Fibroblast of skin of right biceps (primary cell): ENCODE measurements around the gene TMEM164.
A peak's percentile ranks its signal among the peaks of the same experiment; 100 is the strongest.

Experiments
- DNase-seq: peaks from one replicate; pipeline ENCODE4 v3.0.0-alpha.2; 2013

The TMEM164 gene

GRCh38 chrX:110042496-110042895 is 39.6 kb downstream of the TMEM164 start:
- DNase-seq: peak; percentile 15

- no peak for DNase-seq
These were observed 40.6 kb downstream of the TMEM164 start for GRCh38 chrX:110043506-110043905.

- DNase-seq: no peak
These were observed 41.7 kb downstream of the TMEM164 start for GRCh38 chrX:110044346-110045249.

- DNase-seq: no peak
These were observed 42.5 kb downstream of the TMEM164 start for GRCh38 chrX:110045421-110045820.

- no peak for DNase-seq
These were observed 43.1 kb downstream of the TMEM164 start for GRCh38 chrX:110046001-110046400.

GRCh38 chrX:110046971-110047370 is 44.1 kb downstream of the TMEM164 start:
- DNase-seq: no peak

GRCh38 chrX:110049096-110049495 is 46.2 kb downstream of the TMEM164 start:
- DNase-seq: no peak

GRCh38 chrX:110050386-110050785 is 47.5 kb downstream of the TMEM164 start:
- no peak for DNase-seq

GRCh38 chrX:110050901-110051300 is 48.0 kb downstream of the TMEM164 start:
- no peak for DNase-seq

GRCh38 chrX:110051559-110051958 is 48.6 kb downstream of the TMEM164 start:
- no peak for DNase-seq

GRCh38 chrX:110052303-110052702 is 49.4 kb downstream of the TMEM164 start:
- DNase-seq: no peak

- no peak for DNase-seq
These were observed 50.5 kb downstream of the TMEM164 start for GRCh38 chrX:110053453-110053852.

GRCh38 chrX:110055616-110056015 is 52.7 kb downstream of the TMEM164 start:
- DNase-seq: peak; percentile 30

GRCh38 chrX:110056419-110056818 is 53.5 kb downstream of the TMEM164 start:
- no peak for DNase-seq

- DNase-seq: no peak
These were observed 56.5 kb downstream of the TMEM164 start for GRCh38 chrX:110059410-110059809.

GRCh38 chrX:110060317-110060716 is 57.4 kb downstream of the TMEM164 start:
- DNase-seq: no peak

GRCh38 chrX:110060846-110061537 is 58.1 kb downstream of the TMEM164 start:
- no peak for DNase-seq

- DNase-seq: no peak
These were observed 60.0 kb downstream of the TMEM164 start for GRCh38 chrX:110062919-110063318.

- DNase-seq: no peak
These were observed 63.7 kb downstream of the TMEM164 start for GRCh38 chrX:110066488-110067225.

GRCh38 chrX:110070970-110071369 is 68.1 kb downstream of the TMEM164 start:
- no peak for DNase-seq

GRCh38 chrX:110081320-110081719 is 78.4 kb downstream of the TMEM164 start:
- DNase-seq: no peak

GRCh38 chrX:110081740-110082139 is 78.8 kb downstream of the TMEM164 start:
- peak; percentile 3 for DNase-seq

GRCh38 chrX:110082161-110082560 is 79.2 kb downstream of the TMEM164 start:
- peak; percentile 78 for DNase-seq
